Muscle layer of colon (tissue), 2 donors: Measurements from ENCODE around the gene ACTN3.
"Not testable (repeated sequence)": the region's sequence is repeated elsewhere in the genome, so short reads cannot be mapped to it uniquely, and the experiment has no call there.

Source experiments
- H3K27ac ChIP-seq: one replicate; pipeline ENCODE4 v1.7.0; 2013; ENCODE audit warnings: low read depth, mild to moderate bottlenecking, low read length, moderate library complexity
- H3K27me3 ChIP-seq, 2 donors: one replicate each; pipeline ENCODE4 v1.7.0; 2013; ENCODE audit warnings: low read length in 2 of 2, mild to moderate bottlenecking in 2 of 2; ENCODE audit not compliant: insufficient read depth in 2 of 2, control insufficient read depth in 1 of 2
- H3K36me3 ChIP-seq: one replicate; pipeline ENCODE4 v1.7.0; 2013; ENCODE audit warnings: mild to moderate bottlenecking, low read length; ENCODE audit not compliant: insufficient read depth
- H3K4me1 ChIP-seq: one replicate; pipeline ENCODE4 v1.7.0; 2013; ENCODE audit warnings: mild to moderate bottlenecking, low read length; ENCODE audit not compliant: insufficient read depth
- H3K4me3 ChIP-seq, 2 donors: one replicate each; pipeline ENCODE4 v1.7.0; 2013; ENCODE audit warnings: low read length in 2 of 2, low read depth in 1 of 2, mild to moderate bottlenecking in 1 of 2, moderate library complexity in 1 of 2
- H3K9ac ChIP-seq: one replicate; pipeline ENCODE4 v1.7.0; 2013; ENCODE audit warnings: low read length
- H3K9me3 ChIP-seq: one replicate; pipeline ENCODE4 v1.7.0; 2013; ENCODE audit warnings: mild to moderate bottlenecking, low read length
- donor health status: abdominal sarcoma.
- donor health status: Adenocarcinoma of cecum.

The ACTN3 gene

GRCh38 chr11:66591175-66591574 is 44.5 kb downstream of the ACTN3 start:
- H3K9me3 ChIP-seq: no peaks in the 10 kb centered on the region
- no peaks in the 10 kb centered on the region for H3K27me3 ChIP-seq
- peaks cover 37% of the 10 kb centered on the region for H3K4me1 ChIP-seq
- no peaks in the 10 kb centered on the region for H3K36me3 ChIP-seq
- H3K27ac ChIP-seq: no peak overlapping the region
- H3K4me3 ChIP-seq: no peak overlapping the region
- no peak overlapping the region for H3K9ac ChIP-seq

GRCh38 chr11:66592457-66593302 is 46.0 kb downstream of the ACTN3 start, which contains the start of the genes CCDC87 and CCS:
Gene CCDC87 (minus strand): TSS chr11:66593063. CDS start chr11:66593015, 48 bp downstream.
Gene CCS (plus strand): TSS chr11:66593185. CDS start chr11:66593262, 77 bp downstream.
- H3K9ac ChIP-seq: peak within 1 kb of the TSS; percentile 95
- no peaks in the 10 kb centered on the region for H3K36me3 ChIP-seq
- H3K4me1 ChIP-seq: peaks cover 37% of the 10 kb centered on the region
- no peaks in the 10 kb centered on the region for H3K9me3 ChIP-seq
- H3K27ac ChIP-seq: peak within 1 kb of the TSS; percentile 88
- no peaks in the 10 kb centered on the region for H3K27me3 ChIP-seq
- H3K4me3 ChIP-seq: peak within 1 kb of the TSS; percentile 53 to 97

GRCh38 chr11:66593303-66593635 is 46.6 kb downstream of the ACTN3 start:
- Histone ChIP-seq H3K9me3 (no peaks in the 10 kb centered on the region), H3K4me3 (peak overlapping the region; percentile 53 to 97), H3K27ac (peak overlapping the region; percentile 88), H3K36me3 (no peaks in the 10 kb centered on the region), H3K27me3 (no peaks in the 10 kb centered on the region), H3K4me1 (peaks cover 37% of the 10 kb centered on the region), H3K9ac (peak overlapping the region; percentile 95)

GRCh38 chr11:66593650-66594049 is 46.9 kb downstream of the ACTN3 start:
- Histone ChIP-seq H3K36me3 (no peaks in the 10 kb centered on the region), H3K27ac (peak overlapping the region; percentile 88), H3K9ac (peak overlapping the region; percentile 95), H3K9me3 (no peaks in the 10 kb centered on the region), H3K4me3 (peak overlapping the region; percentile 53 to 97), H3K27me3 (no peaks in the 10 kb centered on the region), H3K4me1 (peaks cover 37% of the 10 kb centered on the region)

GRCh38 chr11:66595245-66595904 is 48.7 kb downstream of the ACTN3 start:
- Histone ChIP-seq H3K4me3 (peak overlapping the region in 1 of 2 donors; percentile 15), H3K4me1 (peaks cover 37% of the 10 kb centered on the region), H3K9me3 (no peaks in the 10 kb centered on the region), H3K27ac (no peak overlapping the region), H3K27me3 (no peaks in the 10 kb centered on the region), H3K36me3 (peaks cover 16% of the 10 kb centered on the region), H3K9ac (no peak overlapping the region)

- Histone ChIP-seq H3K36me3 (peaks cover 35% of the 10 kb centered on the region), H3K27me3 (no peaks in the 10 kb centered on the region), H3K4me3 (no peak overlapping the region), H3K9me3 (no peaks in the 10 kb centered on the region), H3K9ac (no peak overlapping the region), H3K27ac (no peak overlapping the region), H3K4me1 (peaks cover 31% of the 10 kb centered on the region)
These were observed 52.3 kb downstream of the ACTN3 start for GRCh38 chr11:66598993-66599392.

GRCh38 chr11:66600219-66600618 is 53.5 kb downstream of the ACTN3 start:
- H3K9me3 ChIP-seq: no peaks in the 10 kb centered on the region
- no peak overlapping the region for H3K4me3 ChIP-seq
- H3K9ac ChIP-seq: no peak overlapping the region
- no peaks in the 10 kb centered on the region for H3K27me3 ChIP-seq
- peaks cover 46% of the 10 kb centered on the region for H3K36me3 ChIP-seq
- H3K27ac ChIP-seq: no peak overlapping the region
- peaks cover 18% of the 10 kb centered on the region for H3K4me1 ChIP-seq

GRCh38 chr11:66600631-66601233 is 54.0 kb downstream of the ACTN3 start:
- Histone ChIP-seq H3K9me3 (no peaks in the 10 kb centered on the region), H3K27ac (no peak overlapping the region), H3K36me3 (peaks cover 51% of the 10 kb centered on the region), H3K9ac (no peak overlapping the region), H3K4me1 (peaks cover 13% of the 10 kb centered on the region), H3K27me3 (no peaks in the 10 kb centered on the region), H3K4me3 (no peak overlapping the region)

- Histone ChIP-seq H3K9ac (no peak overlapping the region), H3K4me1 (peaks cover 28% of the 10 kb centered on the region), H3K9me3 (no peaks in the 10 kb centered on the region), H3K4me3 (no peak overlapping the region), H3K27me3 (no peaks in the 10 kb centered on the region), H3K36me3 (peaks cover 59% of the 10 kb centered on the region), H3K27ac (no peak overlapping the region)
These were observed 56.4 kb downstream of the ACTN3 start for GRCh38 chr11:66603072-66603471.

GRCh38 chr11:66604155-66604554 is 57.5 kb downstream of the ACTN3 start:
- no peaks in the 10 kb centered on the region for H3K9me3 ChIP-seq
- H3K27ac ChIP-seq: no peak overlapping the region
- no peak overlapping the region for H3K4me3 ChIP-seq
- H3K27me3 ChIP-seq: no peaks in the 10 kb centered on the region
- peaks cover 32% of the 10 kb centered on the region for H3K4me1 ChIP-seq
- peaks cover 54% of the 10 kb centered on the region for H3K36me3 ChIP-seq
- H3K9ac ChIP-seq: no peak overlapping the region

- not testable (repeated sequence) for H3K9me3 ChIP-seq, H3K27me3 ChIP-seq, H3K4me3 ChIP-seq, H3K9ac ChIP-seq
- Histone ChIP-seq H3K27ac (peak overlapping the region; percentile 62), H3K36me3 (peaks cover 38% of the 10 kb centered on the region), H3K4me1 (peaks cover 32% of the 10 kb centered on the region)
These were observed 59.9 kb downstream of the ACTN3 start for GRCh38 chr11:66606608-66607007.
